ENCODE data around the gene WNT5A.

WNT5A gene

GRCh38 chr3:55505102-55505501 lies 18.0 kb upstream of the WNT5A start:
- peak; percentile 30 for DNase-seq

- no peak for DNase-seq
Measured at GRCh38 chr3:55501905-55502304, 14.8 kb upstream of the WNT5A start.

GRCh38 chr3:55500555-55501330 lies 13.6 kb upstream of the WNT5A start:
- no peak for DNase-seq

GRCh38 chr3:55498520-55498919 lies 11.4 kb upstream of the WNT5A start:
- no peak for DNase-seq

- DNase-seq: no peak
Measured at GRCh38 chr3:55497250-55497649, 10.1 kb upstream of the WNT5A start.

GRCh38 chr3:55494976-55495375 lies 7.9 kb upstream of the WNT5A start:
- no peak for DNase-seq

GRCh38 chr3:55492976-55493375 lies 5.9 kb upstream of the WNT5A start:
- no peak for DNase-seq

- DNase-seq: no peak
Measured at GRCh38 chr3:55491296-55491816, 4.2 kb upstream of the WNT5A start.

GRCh38 chr3:55490276-55490913 lies 3.3 kb upstream of the WNT5A start:
- DNase-seq: peak; percentile 34

- DNase-seq: peak; percentile 25
Measured at GRCh38 chr3:55489798-55490132, 2.7 kb upstream of the WNT5A start.

- peak; percentile 11 for DNase-seq
Measured at GRCh38 chr3:55488398-55489055, 1.4 kb upstream of the WNT5A start.

- DNase-seq: peak; percentile 42
Measured at GRCh38 chr3:55487381-55488241, 505 bp upstream of the WNT5A start.

- peak; percentile 46 for DNase-seq
Measured at GRCh38 chr3:55486101-55486856, 827 bp downstream of the WNT5A start.

GRCh38 chr3:55484801-55485791 lies 2.0 kb downstream of the WNT5A start:
- peak; percentile 75 for DNase-seq

- DNase-seq: no peak
Measured at GRCh38 chr3:55484191-55484689, 2.9 kb downstream of the WNT5A start.

GRCh38 chr3:55483196-55484095 lies 3.7 kb downstream of the WNT5A start:
- DNase-seq: no peak

- DNase-seq: no peak
Measured at GRCh38 chr3:55482496-55483195, 4.5 kb downstream of the WNT5A start.

GRCh38 chr3:55481744-55482495 lies 5.2 kb downstream of the WNT5A start:
- no peak for DNase-seq
